Left lobe of liver (tissue), 2 donors: ENCODE data around the gene FKBP14. TPM values are rescaled to one million over a fixed set of nuclear protein-coding genes. Genes with fewer than 3 reads are reported as not detected.
"Not testable (repeated sequence)": the region's sequence is repeated elsewhere in the genome, so short reads cannot be mapped to it uniquely, and the experiment has no call there.

Experiments used
- ATAC-seq: fragments of 200-7000 bp; cut with Tn5 transposase; one replicate; pipeline ENCODE4 v1.9.1; 2020; ENCODE audit warnings: mild to moderate bottlenecking, moderate library complexity
- DNase-seq: peaks from one replicate; pipeline ENCODE4 v3.0.0-alpha.2; 2020; ENCODE audit warnings: low spot score
- total RNA-seq: library from RNA; stranded (reverse); gene quantifications from one replicate; pipeline ENCODE4 v1.2.1, GENCODE V29; 2021
- donor health status: DM: no; HTN: no; CAD: no; lungs with moderate emphysema.
- donor health status: DM: no; HTN: yes; CAD: no.

Gene FKBP14
- total RNA-seq, 1 donor from 2014 or later, result 4.9 TPM

- ATAC-seq (no peak), DNase-seq (no peak)
These were observed 61.5 kb downstream of the FKBP14 start for GRCh38 chr7:29965030-29965429.

GRCh38 chr7:29962035-29962434, 64.5 kb downstream of the FKBP14 start:
- no peak for DNase-seq
- no peak for ATAC-seq

GRCh38 chr7:29961611-29962010, 64.9 kb downstream of the FKBP14 start:
- DNase-seq, ATAC-seq: not testable (repeated sequence)

Other genes with a start within 250 kb of the FKBP14 start
- gene WIPF3, start 220.2 kb downstream of the FKBP14 start, total RNA-seq, result 0.73 TPM
- 3.1 TPM for gene SCRN1, start 36.9 kb downstream of the FKBP14 start, total RNA-seq
- gene PLEKHA8, start 1.7 kb upstream of the FKBP14 start, total RNA-seq, result 4.3 TPM
- 2.8 TPM for gene MTURN, start 108.3 kb upstream of the FKBP14 start, total RNA-seq